ENCODE data around the gene FGD3. TPM values are rescaled to one million over a fixed set of nuclear protein-coding genes. Genes with fewer than 3 reads are reported as not detected.

The FGD3 gene
- total and polyA plus RNA-seq, 2 of the 8 experiments (the other 6 are each of a cell fraction or from before 2014, with no cell fraction given): 1.4 to 1.9 TPM

DNA sequence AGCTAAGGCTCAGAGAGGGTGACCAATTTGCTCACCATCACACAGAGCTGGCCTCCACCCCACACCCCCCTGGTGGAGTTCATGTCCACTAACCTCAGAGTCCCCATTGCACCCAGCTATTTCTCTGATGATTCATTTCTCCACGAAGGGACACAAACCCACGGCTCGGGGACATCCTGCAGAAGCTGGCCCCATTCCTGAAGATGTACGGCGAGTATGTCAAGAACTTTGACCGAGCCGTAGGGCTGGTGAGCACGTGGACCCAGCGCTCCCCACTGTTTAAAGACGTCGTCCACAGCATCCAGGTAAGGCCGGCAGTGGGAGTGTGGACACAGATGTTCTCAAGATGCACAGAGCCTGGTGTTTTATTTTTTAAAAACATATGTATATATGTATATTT, 58.6 kb downstream of the FGD3 start (continued):
- TF ChIP-seq, protein P1, sequence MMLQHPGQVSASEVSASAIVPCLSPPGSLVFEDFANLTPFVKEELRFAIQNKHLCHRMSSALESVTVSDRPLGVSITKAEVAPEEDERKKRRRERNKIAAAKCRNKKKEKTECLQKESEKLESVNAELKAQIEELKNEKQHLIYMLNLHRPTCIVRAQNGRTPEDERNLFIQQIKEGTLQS (IDR thresholded peaks at IDR 0.05; ENCODE audit: insufficient read depth, low read depth, low read length): no peak
- TF ChIP-seq CBX5 (IDR thresholded peaks at IDR 0.05; ENCODE audit: low read depth, low read length) (no peak), SP4 (IDR thresholded peaks at IDR 0.05; ENCODE audit: low read length) (no peak)

Data from H1 (cell line).